DND-41 (cell line): ENCODE measurements around the gene PDZRN3.

Experiments
- ATAC-seq: fragments of 200-7000 bp; cut with Tn5 transposase; 3 replicates; pipeline ENCODE4 v1.9.1; 2021; ENCODE audit warnings: low read depth; ENCODE audit not compliant: insufficient read depth
- DNase-seq: peaks from one replicate; pipeline ENCODE4 v3.0.0-alpha.2; 2020
- H2AFZ ChIP-seq: 2 replicates; pipeline ENCODE4 v1.6.0; 2012; ENCODE audit warnings: low read depth, low read length
- H3K27ac ChIP-seq: 2 replicates; pipeline ENCODE4 v1.5.1; 2012; ENCODE audit warnings: low read length, inconsistent platforms
- H3K27me3 ChIP-seq: fragments of 200-600 bp; sonication (generic); 2 replicates; pipeline ENCODE4 v1.6.0; 2012; ENCODE audit warnings: low read length, mild to moderate bottlenecking, inconsistent platforms; ENCODE audit not compliant: insufficient read depth, poor library complexity
- H3K36me3 ChIP-seq: 2 replicates; pipeline ENCODE4 v1.5.1; 2012; ENCODE audit warnings: low read length, inconsistent platforms; ENCODE audit not compliant: insufficient read depth
- H3K4me1 ChIP-seq: 2 replicates; pipeline ENCODE4 v1.5.1; 2012; ENCODE audit warnings: mild to moderate bottlenecking, low read length; ENCODE audit not compliant: insufficient read depth
- H3K4me2 ChIP-seq: 2 replicates; pipeline ENCODE4 v1.6.0; 2012; ENCODE audit warnings: mild to moderate bottlenecking, moderate library complexity, low read length, inconsistent platforms; ENCODE audit not compliant: insufficient read depth
- H3K4me3 ChIP-seq, 2 experiments: fragments of 200-600 bp in 1 of 2; shearing (Covaris generic) in 1 of 2; 2 replicates each; pipeline ENCODE4 v1.5.1; 2012 to 2016; ENCODE audit warnings: inconsistent platforms in 2 of 2, low read length in 2 of 2, mild to moderate bottlenecking in 2 of 2, low read depth in 1 of 2, moderate library complexity in 1 of 2
- H3K79me2 ChIP-seq: 2 replicates; pipeline ENCODE4 v1.6.0; 2012; ENCODE audit warnings: low read length, inconsistent platforms; ENCODE audit not compliant: insufficient read depth
- H3K9ac ChIP-seq: 2 replicates; pipeline ENCODE4 v1.6.0; 2012; ENCODE audit warnings: low read depth, mild to moderate bottlenecking, inconsistent platforms, low read length, moderate library complexity
- H3K9me3 ChIP-seq: 2 replicates; pipeline ENCODE4 v1.5.1; 2012; ENCODE audit warnings: low read length, moderate library complexity, mild to moderate bottlenecking, inconsistent platforms; ENCODE audit not compliant: insufficient read depth, severe bottlenecking
- H4K20me1 ChIP-seq: 2 replicates; pipeline ENCODE4 v1.6.0; 2012; ENCODE audit warnings: low read length; ENCODE audit not compliant: insufficient read depth
- EZH2 ChIP-seq: IDR thresholded peaks from 3 replicates; pipeline ENCODE4 v1.6.1; 2012; ENCODE audit warnings: borderline replicate concordance, low read depth, mild to moderate bottlenecking, moderate library complexity, low read length, inconsistent platforms; ENCODE audit not compliant: severe bottlenecking
- TF ChIP-seq, protein P1 (sequence below): IDR thresholded peaks from 2 replicates; pipeline ENCODE4 v1.5.1; 2012; ENCODE audit warnings: borderline replicate concordance, low read length, moderate library complexity, mild to moderate bottlenecking; ENCODE audit not compliant: poor library complexity, severe bottlenecking; ENCODE audit errors: extremely low read depth

The PDZRN3 gene

DNA sequence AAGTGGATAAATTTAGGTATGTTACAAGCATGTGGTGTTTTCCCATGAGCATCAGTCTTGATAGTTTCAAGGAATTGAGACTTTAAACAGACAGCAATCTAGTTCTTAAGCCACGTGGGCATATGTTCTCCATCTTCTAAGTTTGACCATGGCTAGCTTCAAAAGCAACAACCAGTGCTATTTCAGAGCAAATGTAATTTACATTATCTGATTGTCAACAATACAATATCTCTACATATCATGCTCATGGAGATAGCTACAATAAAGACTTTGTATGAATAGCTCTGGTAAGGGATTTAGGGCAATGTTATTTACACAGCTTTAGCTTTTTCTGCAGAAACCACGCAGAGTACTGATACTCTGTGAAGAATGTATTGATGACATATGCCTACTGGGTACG is 38.8 kb upstream of the PDZRN3 start:
- DNase-seq = no peak
- Histone ChIP-seq H3K4me2 (no peak overlapping the region), H3K27ac (no peak overlapping the region)

DNA sequence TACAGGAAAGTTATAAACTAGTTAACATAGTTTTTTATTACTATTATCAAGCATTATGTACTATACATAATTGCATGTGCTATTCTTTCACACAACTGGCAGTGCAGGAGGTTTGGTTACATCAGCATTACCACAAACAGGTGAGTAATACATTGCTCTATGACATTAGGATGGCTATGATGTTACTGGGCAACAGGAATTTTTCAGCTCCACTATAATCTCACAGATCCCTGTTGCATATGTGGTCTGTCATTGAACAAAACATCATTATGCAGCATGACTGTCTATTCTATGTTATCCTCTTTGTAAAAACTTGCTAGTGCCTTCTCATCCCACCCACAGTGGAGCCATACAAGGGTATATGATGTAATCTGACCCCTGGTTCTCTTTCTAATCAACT is 36.5 kb upstream of the PDZRN3 start:
- no peaks in the 10 kb centered on the region for H3K4me1 ChIP-seq
- H3K4me2 ChIP-seq = no peak overlapping the region
- no peaks in the 10 kb centered on the region for H4K20me1 ChIP-seq
- H3K9me3 ChIP-seq = no peaks in the 10 kb centered on the region
- no peak for ATAC-seq
- peaks cover 3% of the 10 kb centered on the region for H3K27me3 ChIP-seq
- no peak overlapping the region for H3K4me3 ChIP-seq
- no peaks in the 10 kb centered on the region for H3K36me3 ChIP-seq
- TF ChIP-seq EZH2 = no peak
- TF ChIP-seq, protein P1, sequence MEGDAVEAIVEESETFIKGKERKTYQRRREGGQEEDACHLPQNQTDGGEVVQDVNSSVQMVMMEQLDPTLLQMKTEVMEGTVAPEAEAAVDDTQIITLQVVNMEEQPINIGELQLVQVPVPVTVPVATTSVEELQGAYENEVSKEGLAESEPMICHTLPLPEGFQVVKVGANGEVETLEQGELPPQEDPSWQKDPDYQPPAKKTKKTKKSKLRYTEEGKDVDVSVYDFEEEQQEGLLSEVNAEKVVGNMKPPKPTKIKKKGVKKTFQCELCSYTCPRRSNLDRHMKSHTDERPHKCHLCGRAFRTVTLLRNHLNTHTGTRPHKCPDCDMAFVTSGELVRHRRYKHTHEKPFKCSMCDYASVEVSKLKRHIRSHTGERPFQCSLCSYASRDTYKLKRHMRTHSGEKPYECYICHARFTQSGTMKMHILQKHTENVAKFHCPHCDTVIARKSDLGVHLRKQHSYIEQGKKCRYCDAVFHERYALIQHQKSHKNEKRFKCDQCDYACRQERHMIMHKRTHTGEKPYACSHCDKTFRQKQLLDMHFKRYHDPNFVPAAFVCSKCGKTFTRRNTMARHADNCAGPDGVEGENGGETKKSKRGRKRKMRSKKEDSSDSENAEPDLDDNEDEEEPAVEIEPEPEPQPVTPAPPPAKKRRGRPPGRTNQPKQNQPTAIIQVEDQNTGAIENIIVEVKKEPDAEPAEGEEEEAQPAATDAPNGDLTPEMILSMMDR = no peak
- no peaks in the 10 kb centered on the region for H3K79me2 ChIP-seq
- no peak for DNase-seq
- no peak overlapping the region for H2AFZ ChIP-seq
- H3K27ac ChIP-seq = no peak overlapping the region
- no peak overlapping the region for H3K9ac ChIP-seq

More for the DNA sequence above, 38.8 kb upstream of the PDZRN3 start:
- H2AFZ ChIP-seq = no peak overlapping the region
- H3K4me3 ChIP-seq = no peak overlapping the region
- no peaks in the 10 kb centered on the region for H3K9me3 ChIP-seq
- no peaks in the 10 kb centered on the region for H4K20me1 ChIP-seq
- TF ChIP-seq, protein P1 = no peak
- no peak for TF ChIP-seq EZH2
- H3K4me1 ChIP-seq = no peaks in the 10 kb centered on the region
- no peaks in the 10 kb centered on the region for H3K36me3 ChIP-seq
- H3K79me2 ChIP-seq = no peaks in the 10 kb centered on the region
- ATAC-seq = no peak
- H3K9ac ChIP-seq = no peak overlapping the region
- peaks cover 3% of the 10 kb centered on the region for H3K27me3 ChIP-seq

DNA sequence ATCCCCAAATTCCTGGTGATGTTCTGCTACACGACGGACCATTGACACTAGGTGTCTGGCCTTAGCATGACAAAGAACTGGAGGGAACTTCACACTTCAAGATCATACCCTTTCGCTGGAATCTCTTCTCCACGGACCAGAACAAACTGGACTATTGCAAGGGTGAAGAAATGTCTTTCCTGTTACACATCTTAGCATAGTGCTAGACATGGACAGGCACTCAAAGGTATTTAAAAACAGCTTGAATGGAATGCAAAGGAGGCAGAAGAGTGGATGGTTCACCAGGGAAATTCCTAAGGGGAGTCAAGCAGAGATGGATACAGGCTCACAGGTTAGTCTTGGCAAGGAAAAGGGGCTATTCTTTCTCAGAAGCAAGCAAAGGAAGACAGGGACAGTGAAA is 33.5 kb upstream of the PDZRN3 start:
- Histone ChIP-seq H3K9me3 (no peaks in the 10 kb centered on the region), H2AFZ (no peak overlapping the region), H3K4me2 (no peak overlapping the region), H3K79me2 (no peaks in the 10 kb centered on the region), H3K27me3 (peaks cover 3% of the 10 kb centered on the region), H4K20me1 (no peaks in the 10 kb centered on the region), H3K36me3 (no peaks in the 10 kb centered on the region), H3K27ac (no peak overlapping the region), H3K9ac (no peak overlapping the region), H3K4me1 (no peaks in the 10 kb centered on the region), H3K4me3 (no peak overlapping the region)
- ATAC-seq (no peak), DNase-seq (no peak)
- TF ChIP-seq, protein P1 = no peak
- TF ChIP-seq EZH2 = no peak

DNA sequence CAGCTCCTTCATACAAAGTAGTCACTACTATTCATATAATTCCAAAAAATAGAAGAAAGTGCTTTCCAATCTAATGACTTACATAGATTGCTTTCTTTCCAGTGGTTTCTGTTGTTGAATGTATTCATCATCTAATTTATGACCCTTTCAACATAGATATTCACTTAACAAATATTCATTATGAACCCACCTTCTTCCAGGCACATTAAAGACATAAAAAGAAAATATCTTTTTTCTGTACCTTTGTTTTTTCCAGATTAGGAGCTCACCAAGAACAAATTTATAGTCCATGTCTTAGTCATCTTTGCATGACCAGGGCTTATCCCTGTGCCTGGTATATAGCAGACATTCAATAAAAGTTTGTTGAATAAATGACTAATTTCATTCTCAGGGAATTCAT is 32.4 kb upstream of the PDZRN3 start:
- Histone ChIP-seq H3K27me3 (no peaks in the 10 kb centered on the region), H3K4me2 (no peak overlapping the region), H2AFZ (no peak overlapping the region), H3K4me3 (no peak overlapping the region), H3K79me2 (no peaks in the 10 kb centered on the region), H4K20me1 (no peaks in the 10 kb centered on the region), H3K4me1 (no peaks in the 10 kb centered on the region), H3K9ac (no peak overlapping the region), H3K9me3 (no peaks in the 10 kb centered on the region), H3K36me3 (no peaks in the 10 kb centered on the region), H3K27ac (no peak overlapping the region)
- DNase-seq (no peak), ATAC-seq (no peak)
- TF ChIP-seq EZH2 = no peak
- TF ChIP-seq, protein P1 = no peak
